ENCODE data around the gene MUC4.

GRCh38 chr3:195845483-195845882 is 33.8 kb upstream of the MUC4 start:
- TF ChIP-seq, protein P1, sequence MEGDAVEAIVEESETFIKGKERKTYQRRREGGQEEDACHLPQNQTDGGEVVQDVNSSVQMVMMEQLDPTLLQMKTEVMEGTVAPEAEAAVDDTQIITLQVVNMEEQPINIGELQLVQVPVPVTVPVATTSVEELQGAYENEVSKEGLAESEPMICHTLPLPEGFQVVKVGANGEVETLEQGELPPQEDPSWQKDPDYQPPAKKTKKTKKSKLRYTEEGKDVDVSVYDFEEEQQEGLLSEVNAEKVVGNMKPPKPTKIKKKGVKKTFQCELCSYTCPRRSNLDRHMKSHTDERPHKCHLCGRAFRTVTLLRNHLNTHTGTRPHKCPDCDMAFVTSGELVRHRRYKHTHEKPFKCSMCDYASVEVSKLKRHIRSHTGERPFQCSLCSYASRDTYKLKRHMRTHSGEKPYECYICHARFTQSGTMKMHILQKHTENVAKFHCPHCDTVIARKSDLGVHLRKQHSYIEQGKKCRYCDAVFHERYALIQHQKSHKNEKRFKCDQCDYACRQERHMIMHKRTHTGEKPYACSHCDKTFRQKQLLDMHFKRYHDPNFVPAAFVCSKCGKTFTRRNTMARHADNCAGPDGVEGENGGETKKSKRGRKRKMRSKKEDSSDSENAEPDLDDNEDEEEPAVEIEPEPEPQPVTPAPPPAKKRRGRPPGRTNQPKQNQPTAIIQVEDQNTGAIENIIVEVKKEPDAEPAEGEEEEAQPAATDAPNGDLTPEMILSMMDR (conservative IDR thresholded peaks at IDR 0.05) = no peak
- no peak for TF ChIP-seq EZH2 (IDR thresholded peaks at IDR 0.05; ENCODE audit: low read depth)

Data from PC-9 (cell line).